ENCODE results near the gene PCDHA7.

DNA sequence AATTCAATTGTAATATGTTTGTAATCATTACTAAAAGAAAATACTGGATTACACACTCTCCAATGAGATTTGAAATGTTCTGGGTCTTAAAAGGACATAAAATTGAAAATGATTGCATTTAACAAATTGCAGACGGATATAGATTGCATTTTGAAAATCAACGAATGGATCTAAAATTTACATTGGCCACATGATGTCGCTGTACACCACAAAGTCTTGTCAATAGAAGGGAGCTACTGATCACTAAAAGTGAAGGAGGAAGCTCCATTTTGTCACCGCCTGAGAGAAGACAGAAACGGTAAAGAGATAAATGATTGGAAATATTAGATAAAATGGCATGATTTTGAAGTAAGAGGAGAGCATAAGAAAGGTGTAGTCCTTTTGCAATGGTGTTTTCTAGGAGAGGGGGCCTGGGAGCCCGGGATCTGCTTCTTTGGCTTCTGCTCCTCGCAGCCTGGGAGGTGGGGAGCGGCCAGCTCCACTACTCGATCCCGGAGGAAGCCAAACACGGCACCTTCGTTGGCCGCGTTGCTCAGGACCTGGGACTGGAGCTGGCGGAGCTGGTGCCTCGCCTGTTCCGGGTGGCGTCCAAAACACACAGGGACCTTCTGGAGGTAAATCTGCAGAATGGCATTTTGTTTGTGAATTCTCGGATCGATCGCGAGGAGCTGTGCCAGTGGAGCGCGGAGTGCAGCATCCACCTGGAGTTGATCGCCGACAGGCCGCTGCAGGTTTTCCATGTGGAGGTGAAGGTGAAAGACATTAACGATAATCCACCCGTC lies 48.0 kb upstream of the PCDHA7 start, which contains the start of gene PCDHA1:
- TF ChIP-seq, protein P1, sequence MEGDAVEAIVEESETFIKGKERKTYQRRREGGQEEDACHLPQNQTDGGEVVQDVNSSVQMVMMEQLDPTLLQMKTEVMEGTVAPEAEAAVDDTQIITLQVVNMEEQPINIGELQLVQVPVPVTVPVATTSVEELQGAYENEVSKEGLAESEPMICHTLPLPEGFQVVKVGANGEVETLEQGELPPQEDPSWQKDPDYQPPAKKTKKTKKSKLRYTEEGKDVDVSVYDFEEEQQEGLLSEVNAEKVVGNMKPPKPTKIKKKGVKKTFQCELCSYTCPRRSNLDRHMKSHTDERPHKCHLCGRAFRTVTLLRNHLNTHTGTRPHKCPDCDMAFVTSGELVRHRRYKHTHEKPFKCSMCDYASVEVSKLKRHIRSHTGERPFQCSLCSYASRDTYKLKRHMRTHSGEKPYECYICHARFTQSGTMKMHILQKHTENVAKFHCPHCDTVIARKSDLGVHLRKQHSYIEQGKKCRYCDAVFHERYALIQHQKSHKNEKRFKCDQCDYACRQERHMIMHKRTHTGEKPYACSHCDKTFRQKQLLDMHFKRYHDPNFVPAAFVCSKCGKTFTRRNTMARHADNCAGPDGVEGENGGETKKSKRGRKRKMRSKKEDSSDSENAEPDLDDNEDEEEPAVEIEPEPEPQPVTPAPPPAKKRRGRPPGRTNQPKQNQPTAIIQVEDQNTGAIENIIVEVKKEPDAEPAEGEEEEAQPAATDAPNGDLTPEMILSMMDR (IDR thresholded peaks at IDR 0.05; ENCODE audit: insufficient read depth, low read length, poor library complexity, severe bottlenecking) = no peak
- TF ChIP-seq EZH2phosphoT487 (conservative IDR thresholded peaks at IDR 0.05; ENCODE audit: low read length) = no peak

Data from SU-DHL-6 (cell line).